Thyroid gland (tissue), 4 donors: ENCODE measurements around the gene EPN3. TPM values are rescaled to one million over a fixed set of nuclear protein-coding genes. Genes with fewer than 3 reads are reported as not detected.

ENCODE experiments used
- DNase-seq, 2 donors: peaks; one replicate each; pipeline ENCODE4 v3.0.0-alpha.2; 2019
- H3K27ac ChIP-seq, 3 donors: fragments of 200-600 bp; sonication (generic); 1 replicate in 2 of 3; 2 replicates in 1 of 3; pipeline ENCODE4 v1.5.1; 2016 to 2019; ENCODE audit warnings: mild to moderate bottlenecking in 1 of 3, moderate library complexity in 1 of 3
- H3K27me3 ChIP-seq: fragments of 200-600 bp; sonication (generic); one replicate; pipeline ENCODE4 v1.5.1; 2019
- H3K36me3 ChIP-seq, 2 donors: fragments of 200-600 bp; sonication (generic); one replicate each; pipeline ENCODE4 v1.5.1; 2016 to 2019
- H3K4me1 ChIP-seq, 2 donors: fragments of 200-600 bp; sonication (generic); one replicate each; pipeline ENCODE4 v1.5.1; 2017 to 2019
- H3K4me3 ChIP-seq, 3 donors: fragments of 200-600 bp; sonication (generic); replicated peaks in 1 of 3; 1 replicate in 2 of 3; 2 replicates in 1 of 3; pipeline ENCODE4 v1.5.1; 2016; ENCODE audit warnings: mild to moderate bottlenecking in 1 of 3
- H3K9me3 ChIP-seq: fragments of 200-600 bp; sonication (generic); one replicate; pipeline ENCODE4 v1.5.1; 2017
- CTCF ChIP-seq, 6 experiments: fragments of 200-600 bp in 3 of 6; fragments of 450-650 bp in 3 of 6; sonication (generic) in 3 of 6; IDR thresholded peaks; one replicate each; pipeline ENCODE4 v1.5.1; 2016 to 2019; ENCODE audit warnings: antibody characterized with exemption in 6 of 6, mild to moderate bottlenecking in 2 of 6, inconsistent platforms in 1 of 6, moderate library complexity in 1 of 6
- POLR2A ChIP-seq, 2 donors: fragments of 450-650 bp; IDR thresholded peaks; one replicate each; pipeline ENCODE4 v1.6.1; 2017; ENCODE audit warnings: antibody characterized with exemption in 2 of 2, mild to moderate bottlenecking in 2 of 2, moderate library complexity in 1 of 2
- WGBS, 2 donors: methylation state at CpG; one replicate each; pipeline ENCODE4 v1.1.5; 2017; 5-methylcytosine and 5-hydroxymethylcytosine counted together
- intact Hi-C: fragments of 100-400 bp; cut with DNase I; formaldehyde crosslinking; loops from one replicate; pipeline ENCODE4 v1.15.1; 2023
- total RNA-seq, 4 donors: library from RNA; depleted of rRNA; stranded (reverse); fragments of >200 nt; gene quantifications; one replicate each; pipeline ENCODE4 v1.2.3, GENCODE V29; 2016

EPN3 gene
- total RNA-seq, 4 donors from 2014 or later, result 0.63 to 31.6 (median 3.5) TPM; not detected in 1

- TF ChIP-seq POLR2A (IDR thresholded peaks at IDR 0.05) (no peak), CTCF (IDR thresholded peaks at IDR 0.05) (no peak)
- H3K27ac ChIP-seq, result peak overlapping the region; percentile 70 to 92 (median 86)
- peak overlapping the region in 2 of 3 donors; percentile 49 to 60 for H3K4me3 ChIP-seq
- peak; percentile 55 to 58 for DNase-seq
- intact Hi-C loops, result no loop called here
- 40 to 49% methylated on average over 18 to 23 of the region's 32 CpGs for WGBS, 2 donors
- H3K27me3 ChIP-seq, result no peaks in the 10 kb centered on the region
- no peaks in the 10 kb centered on the region for H3K36me3 ChIP-seq
- no peaks in the 10 kb centered on the region for H3K9me3 ChIP-seq
- peaks cover 18 to 30% of the 10 kb centered on the region in 2 donors for H3K4me1 ChIP-seq
Observed at GRCh38 chr17:50508573-50509460, 23.7 kb upstream of the EPN3 start.

- Histone ChIP-seq H3K4me3 (no peak overlapping the region), H3K27ac (peak overlapping the region; percentile 42 to 67 (median 48)), H3K36me3 (no peaks in the 10 kb centered on the region), H3K4me1 (peaks cover 32 to 42% of the 10 kb centered on the region in 2 donors), H3K27me3 (no peaks in the 10 kb centered on the region), H3K9me3 (no peaks in the 10 kb centered on the region)
- intact Hi-C loops, result no loop called here
- WGBS, 2 donors, result 13 to 20% methylated on average over 3 of the region's 3 CpGs
- DNase-seq, result peak; percentile 44 to 45
- TF ChIP-seq CTCF (IDR thresholded peaks at IDR 0.05) (no peak), POLR2A (IDR thresholded peaks at IDR 0.05) (no peak)
Observed at GRCh38 chr17:50511058-50511457, 21.5 kb upstream of the EPN3 start.

- no peaks in the 10 kb centered on the region for H3K27me3 ChIP-seq
- TF ChIP-seq POLR2A (IDR thresholded peaks at IDR 0.05) (no peak), CTCF (IDR thresholded peaks at IDR 0.05) (no peak)
- no peaks in the 10 kb centered on the region for H3K9me3 ChIP-seq
- H3K27ac ChIP-seq, result no peak overlapping the region
- no peak for DNase-seq
- intact Hi-C loops, result no loop called here
- 78 to 85% methylated on average over 4 of the region's 4 CpGs for WGBS, 2 donors
- no peaks in the 10 kb centered on the region for H3K36me3 ChIP-seq
- H3K4me1 ChIP-seq, result peaks cover 27 to 39% of the 10 kb centered on the region in 2 donors
- H3K4me3 ChIP-seq, result no peak overlapping the region
Observed at GRCh38 chr17:50513495-50513894, 19.0 kb upstream of the EPN3 start.

- DNase-seq, result no peak
Observed at GRCh38 chr17:50514388-50514787, 18.1 kb upstream of the EPN3 start.

GRCh38 chr17:50514936-50515702, 17.4 kb upstream of the EPN3 start:
- Histone ChIP-seq H3K4me1 (peaks cover 25 to 35% of the 10 kb centered on the region in 2 donors), H3K4me3 (no peak overlapping the region), H3K27ac (peak overlapping the region; percentile 16 to 59 (median 51)), H3K9me3 (no peaks in the 10 kb centered on the region), H3K36me3 (no peaks in the 10 kb centered on the region), H3K27me3 (no peaks in the 10 kb centered on the region)
- intact Hi-C loops, result no loop called here
- peak; percentile 92 to 93 for DNase-seq
- WGBS, 2 donors, result 47 to 54% methylated on average over 6 of the region's 6 CpGs
- TF ChIP-seq CTCF (IDR thresholded peaks at IDR 0.05), result no peak
- TF ChIP-seq POLR2A (IDR thresholded peaks at IDR 0.05), result no peak

More at GRCh38 chr17:50514388-50514787, 18.1 kb upstream of the EPN3 start:
- TF ChIP-seq POLR2A (IDR thresholded peaks at IDR 0.05), result no peak
- no peaks in the 10 kb centered on the region for H3K36me3 ChIP-seq
- H3K27me3 ChIP-seq, result no peaks in the 10 kb centered on the region
- peaks cover 26 to 38% of the 10 kb centered on the region in 2 donors for H3K4me1 ChIP-seq
- intact Hi-C loops, result no loop called here
- 57 to 58% methylated on average over 3 of the region's 3 CpGs for WGBS, 2 donors
- no peaks in the 10 kb centered on the region for H3K9me3 ChIP-seq
- H3K27ac ChIP-seq, result peak overlapping the region in 2 of 3 donors; percentile 51 to 59
- H3K4me3 ChIP-seq, result no peak overlapping the region
